ENCODE results near the gene SAAL1.
A peak's percentile ranks its signal among the peaks of the same experiment; 100 is the strongest.

Gene SAAL1

DNA sequence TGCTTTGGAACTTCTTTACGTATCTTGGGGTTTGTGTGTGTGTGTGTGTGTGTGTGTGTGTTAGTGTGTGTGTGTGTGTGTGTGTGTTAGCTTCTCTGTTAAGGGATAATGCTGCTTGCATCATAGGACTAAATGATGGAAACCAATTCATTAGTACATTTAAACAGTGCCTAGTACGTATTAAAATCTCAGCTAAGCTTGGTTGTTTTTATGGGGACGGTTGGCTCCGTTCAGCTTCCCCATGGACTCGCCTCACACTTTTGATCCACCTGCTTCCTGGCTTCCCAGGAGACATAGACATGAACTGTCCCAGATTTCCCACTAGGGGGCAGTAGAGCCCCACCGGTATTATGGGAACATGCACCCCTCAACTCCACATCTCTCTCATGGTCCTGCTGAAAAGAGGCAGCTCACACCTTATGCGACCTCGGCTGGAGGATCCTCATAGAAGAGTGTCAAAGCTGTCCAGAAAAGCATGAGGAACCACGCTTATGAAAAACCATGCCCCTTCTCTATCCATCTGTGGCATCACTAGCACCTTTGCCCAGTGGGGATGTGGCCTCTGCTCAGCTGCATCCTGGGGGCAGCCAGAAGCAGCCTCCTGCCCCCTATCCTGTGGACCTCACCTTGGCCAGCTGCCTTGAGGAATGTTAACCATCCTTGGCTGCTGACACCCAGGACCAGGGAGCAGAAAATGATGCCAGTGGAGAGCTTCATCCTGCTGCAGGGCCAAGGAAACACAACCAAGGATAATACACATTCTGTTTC lies 9.7 kb upstream of the SAAL1 start (continued):
- TF ChIP-seq, protein P1, sequence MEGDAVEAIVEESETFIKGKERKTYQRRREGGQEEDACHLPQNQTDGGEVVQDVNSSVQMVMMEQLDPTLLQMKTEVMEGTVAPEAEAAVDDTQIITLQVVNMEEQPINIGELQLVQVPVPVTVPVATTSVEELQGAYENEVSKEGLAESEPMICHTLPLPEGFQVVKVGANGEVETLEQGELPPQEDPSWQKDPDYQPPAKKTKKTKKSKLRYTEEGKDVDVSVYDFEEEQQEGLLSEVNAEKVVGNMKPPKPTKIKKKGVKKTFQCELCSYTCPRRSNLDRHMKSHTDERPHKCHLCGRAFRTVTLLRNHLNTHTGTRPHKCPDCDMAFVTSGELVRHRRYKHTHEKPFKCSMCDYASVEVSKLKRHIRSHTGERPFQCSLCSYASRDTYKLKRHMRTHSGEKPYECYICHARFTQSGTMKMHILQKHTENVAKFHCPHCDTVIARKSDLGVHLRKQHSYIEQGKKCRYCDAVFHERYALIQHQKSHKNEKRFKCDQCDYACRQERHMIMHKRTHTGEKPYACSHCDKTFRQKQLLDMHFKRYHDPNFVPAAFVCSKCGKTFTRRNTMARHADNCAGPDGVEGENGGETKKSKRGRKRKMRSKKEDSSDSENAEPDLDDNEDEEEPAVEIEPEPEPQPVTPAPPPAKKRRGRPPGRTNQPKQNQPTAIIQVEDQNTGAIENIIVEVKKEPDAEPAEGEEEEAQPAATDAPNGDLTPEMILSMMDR (tag by site-specific recombination; IDR thresholded peaks at IDR 0.05) = peak; percentile 26; the same call in 1 of the 2 replicates
- no peak for TF ChIP-seq IKZF3 (tag by site-specific recombination; IDR thresholded peaks at IDR 0.05)
- TF ChIP-seq ZNF501 (tag by site-specific recombination; IDR thresholded peaks at IDR 0.05) = peak; percentile 39; the same call in 1 of the 2 replicates
- no peak for TF ChIP-seq ZNF174 (tag by site-specific recombination; IDR thresholded peaks at IDR 0.05)
- no peak for TF ChIP-seq ZNF24 (tag by site-specific recombination; IDR thresholded peaks at IDR 0.05)
- no peak for TF ChIP-seq ZNF561 (tag by site-specific recombination; IDR thresholded peaks at IDR 0.05; ENCODE audit: borderline replicate concordance)
- TF ChIP-seq, protein P2, sequence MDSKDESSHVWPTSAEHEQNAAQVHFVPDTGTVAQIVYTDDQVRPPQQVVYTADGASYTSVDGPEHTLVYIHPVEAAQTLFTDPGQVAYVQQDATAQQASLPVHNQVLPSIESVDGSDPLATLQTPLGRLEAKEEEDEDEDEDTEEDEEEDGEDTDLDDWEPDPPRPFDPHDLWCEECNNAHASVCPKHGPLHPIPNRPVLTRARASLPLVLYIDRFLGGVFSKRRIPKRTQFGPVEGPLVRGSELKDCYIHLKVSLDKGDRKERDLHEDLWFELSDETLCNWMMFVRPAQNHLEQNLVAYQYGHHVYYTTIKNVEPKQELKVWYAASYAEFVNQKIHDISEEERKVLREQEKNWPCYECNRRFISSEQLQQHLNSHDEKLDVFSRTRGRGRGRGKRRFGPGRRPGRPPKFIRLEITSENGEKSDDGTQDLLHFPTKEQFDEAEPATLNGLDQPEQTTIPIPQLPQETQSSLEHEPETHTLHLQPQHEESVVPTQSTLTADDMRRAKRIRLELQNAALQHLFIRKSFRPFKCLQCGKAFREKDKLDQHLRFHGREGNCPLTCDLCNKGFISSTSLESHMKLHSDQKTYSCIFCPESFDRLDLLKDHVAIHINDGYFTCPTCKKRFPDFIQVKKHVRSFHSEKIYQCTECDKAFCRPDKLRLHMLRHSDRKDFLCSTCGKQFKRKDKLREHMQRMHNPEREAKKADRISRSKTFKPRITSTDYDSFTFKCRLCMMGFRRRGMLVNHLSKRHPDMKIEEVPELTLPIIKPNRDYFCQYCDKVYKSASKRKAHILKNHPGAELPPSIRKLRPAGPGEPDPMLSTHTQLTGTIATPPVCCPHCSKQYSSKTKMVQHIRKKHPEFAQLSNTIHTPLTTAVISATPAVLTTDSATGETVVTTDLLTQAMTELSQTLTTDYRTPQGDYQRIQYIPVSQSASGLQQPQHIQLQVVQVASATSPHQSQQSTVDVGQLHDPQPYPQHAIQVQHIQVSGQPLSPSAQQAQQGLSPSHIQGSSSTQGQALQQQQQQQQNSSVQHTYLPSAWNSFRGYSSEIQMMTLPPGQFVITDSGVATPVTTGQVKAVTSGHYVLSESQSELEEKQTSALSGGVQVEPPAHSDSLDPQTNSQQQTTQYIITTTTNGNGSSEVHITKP (tag by site-specific recombination; IDR thresholded peaks at IDR 0.05) = peak; percentile 50
- TF ChIP-seq, protein P3, sequence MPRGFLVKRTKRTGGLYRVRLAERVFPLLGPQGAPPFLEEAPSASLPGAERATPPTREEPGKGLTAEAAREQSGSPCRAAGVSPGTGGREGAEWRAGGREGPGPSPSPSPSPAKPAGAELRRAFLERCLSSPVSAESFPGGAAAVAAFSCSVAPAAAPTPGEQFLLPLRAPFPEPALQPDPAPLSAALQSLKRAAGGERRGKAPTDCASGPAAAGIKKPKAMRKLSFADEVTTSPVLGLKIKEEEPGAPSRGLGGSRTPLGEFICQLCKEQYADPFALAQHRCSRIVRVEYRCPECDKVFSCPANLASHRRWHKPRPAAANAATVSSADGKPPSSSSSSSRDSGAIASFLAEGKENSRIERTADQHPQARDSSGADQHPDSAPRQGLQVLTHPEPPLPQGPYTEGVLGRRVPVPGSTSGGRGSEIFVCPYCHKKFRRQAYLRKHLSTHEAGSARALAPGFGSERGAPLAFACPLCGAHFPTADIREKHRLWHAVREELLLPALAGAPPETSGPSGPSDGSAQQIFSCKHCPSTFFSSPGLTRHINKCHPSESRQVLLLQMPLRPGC (tag by site-specific recombination; IDR thresholded peaks at IDR 0.05) = no peak
- no peak for TF ChIP-seq GFI1B (tag by site-specific recombination; IDR thresholded peaks at IDR 0.05)
- TF ChIP-seq, protein P4, sequence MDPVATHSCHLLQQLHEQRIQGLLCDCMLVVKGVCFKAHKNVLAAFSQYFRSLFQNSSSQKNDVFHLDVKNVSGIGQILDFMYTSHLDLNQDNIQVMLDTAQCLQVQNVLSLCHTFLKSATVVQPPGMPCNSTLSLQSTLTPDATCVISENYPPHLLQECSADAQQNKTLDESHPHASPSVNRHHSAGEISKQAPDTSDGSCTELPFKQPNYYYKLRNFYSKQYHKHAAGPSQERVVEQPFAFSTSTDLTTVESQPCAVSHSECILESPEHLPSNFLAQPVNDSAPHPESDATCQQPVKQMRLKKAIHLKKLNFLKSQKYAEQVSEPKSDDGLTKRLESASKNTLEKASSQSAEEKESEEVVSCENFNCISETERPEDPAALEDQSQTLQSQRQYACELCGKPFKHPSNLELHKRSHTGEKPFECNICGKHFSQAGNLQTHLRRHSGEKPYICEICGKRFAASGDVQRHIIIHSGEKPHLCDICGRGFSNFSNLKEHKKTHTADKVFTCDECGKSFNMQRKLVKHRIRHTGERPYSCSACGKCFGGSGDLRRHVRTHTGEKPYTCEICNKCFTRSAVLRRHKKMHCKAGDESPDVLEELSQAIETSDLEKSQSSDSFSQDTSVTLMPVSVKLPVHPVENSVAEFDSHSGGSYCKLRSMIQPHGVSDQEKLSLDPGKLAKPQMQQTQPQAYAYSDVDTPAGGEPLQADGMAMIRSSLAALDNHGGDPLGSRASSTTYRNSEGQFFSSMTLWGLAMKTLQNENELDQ (tag by site-specific recombination; IDR thresholded peaks at IDR 0.05; ENCODE audit: low read depth) = no peak
- TF ChIP-seq ZNF677 (tag by site-specific recombination; IDR thresholded peaks at IDR 0.05) = 0 out of 2 replicates have a peak, but pooled peaks have one; percentile 16
- TF ChIP-seq ZNF660 (tag by site-specific recombination; IDR thresholded peaks at IDR 0.05) = 0 out of 2 replicates have a peak, but pooled peaks have one; percentile 18
- no peak for TF ChIP-seq ZNF2 (tag by site-specific recombination; IDR thresholded peaks at IDR 0.05)
- TF ChIP-seq, protein P5, sequence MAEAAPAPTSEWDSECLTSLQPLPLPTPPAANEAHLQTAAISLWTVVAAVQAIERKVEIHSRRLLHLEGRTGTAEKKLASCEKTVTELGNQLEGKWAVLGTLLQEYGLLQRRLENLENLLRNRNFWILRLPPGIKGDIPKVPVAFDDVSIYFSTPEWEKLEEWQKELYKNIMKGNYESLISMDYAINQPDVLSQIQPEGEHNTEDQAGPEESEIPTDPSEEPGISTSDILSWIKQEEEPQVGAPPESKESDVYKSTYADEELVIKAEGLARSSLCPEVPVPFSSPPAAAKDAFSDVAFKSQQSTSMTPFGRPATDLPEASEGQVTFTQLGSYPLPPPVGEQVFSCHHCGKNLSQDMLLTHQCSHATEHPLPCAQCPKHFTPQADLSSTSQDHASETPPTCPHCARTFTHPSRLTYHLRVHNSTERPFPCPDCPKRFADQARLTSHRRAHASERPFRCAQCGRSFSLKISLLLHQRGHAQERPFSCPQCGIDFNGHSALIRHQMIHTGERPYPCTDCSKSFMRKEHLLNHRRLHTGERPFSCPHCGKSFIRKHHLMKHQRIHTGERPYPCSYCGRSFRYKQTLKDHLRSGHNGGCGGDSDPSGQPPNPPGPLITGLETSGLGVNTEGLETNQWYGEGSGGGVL (tag by site-specific recombination; IDR thresholded peaks at IDR 0.05) = peak; percentile 28; the same call in 1 of the 2 replicates
- TF ChIP-seq ZNF335 (tag by site-specific recombination; conservative IDR thresholded peaks at IDR 0.05) = 0 out of 2 replicates have a peak, but pooled peaks have one; percentile 18
- TF ChIP-seq, protein P6, sequence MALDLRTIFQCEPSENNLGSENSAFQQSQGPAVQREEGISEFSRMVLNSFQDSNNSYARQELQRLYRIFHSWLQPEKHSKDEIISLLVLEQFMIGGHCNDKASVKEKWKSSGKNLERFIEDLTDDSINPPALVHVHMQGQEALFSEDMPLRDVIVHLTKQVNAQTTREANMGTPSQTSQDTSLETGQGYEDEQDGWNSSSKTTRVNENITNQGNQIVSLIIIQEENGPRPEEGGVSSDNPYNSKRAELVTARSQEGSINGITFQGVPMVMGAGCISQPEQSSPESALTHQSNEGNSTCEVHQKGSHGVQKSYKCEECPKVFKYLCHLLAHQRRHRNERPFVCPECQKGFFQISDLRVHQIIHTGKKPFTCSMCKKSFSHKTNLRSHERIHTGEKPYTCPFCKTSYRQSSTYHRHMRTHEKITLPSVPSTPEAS (tag by site-specific recombination; IDR thresholded peaks at IDR 0.05) = peak; percentile 94
- TF ChIP-seq ZXDB (tag by site-specific recombination; IDR thresholded peaks at IDR 0.05) = 0 out of 2 replicates have a peak, but pooled peaks have one; percentile 26
- peak; percentile 91 for TF ChIP-seq ZNF654 (tag by site-specific recombination; IDR thresholded peaks at IDR 0.05; ENCODE audit: low read depth)
- peak; percentile 63; the same call in 1 of the 2 replicates for TF ChIP-seq ZFP37 (tag by site-specific recombination; IDR thresholded peaks at IDR 0.05)
- no peak for TF ChIP-seq ZNF600 (tag by site-specific recombination; IDR thresholded peaks at IDR 0.05)
- TF ChIP-seq ZNF140 (tag by site-specific recombination; IDR thresholded peaks at IDR 0.05) = no peak
- TF ChIP-seq, protein P7, sequence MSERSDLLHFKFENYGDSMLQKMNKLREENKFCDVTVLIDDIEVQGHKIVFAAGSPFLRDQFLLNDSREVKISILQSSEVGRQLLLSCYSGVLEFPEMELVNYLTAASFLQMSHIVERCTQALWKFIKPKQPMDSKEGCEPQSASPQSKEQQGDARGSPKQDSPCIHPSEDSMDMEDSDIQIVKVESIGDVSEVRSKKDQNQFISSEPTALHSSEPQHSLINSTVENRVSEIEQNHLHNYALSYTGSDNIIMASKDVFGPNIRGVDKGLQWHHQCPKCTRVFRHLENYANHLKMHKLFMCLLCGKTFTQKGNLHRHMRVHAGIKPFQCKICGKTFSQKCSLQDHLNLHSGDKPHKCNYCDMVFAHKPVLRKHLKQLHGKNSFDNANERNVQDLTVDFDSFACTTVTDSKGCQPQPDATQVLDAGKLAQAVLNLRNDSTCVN (tag by site-specific recombination; optimal IDR thresholded peaks at IDR 0.05) = no peak
- TF ChIP-seq ZNF596 (tag by site-specific recombination; IDR thresholded peaks at IDR 0.05) = no peak
